HCT116 (cell line): Measurements from ENCODE around the gene MYEOV. TPM values are rescaled to one million over a fixed set of nuclear protein-coding genes. Genes with fewer than 3 reads are reported as not detected.

Source experiments
- ATAC-seq: fragments of 200-7000 bp; cut with Tn5 transposase; 2 replicates; pipeline ENCODE4 v1.9.1; 2020; ENCODE audit warnings: mild to moderate bottlenecking, moderate library complexity
- BruUV-seq: library from RNA; stranded (reverse); fragments of 400-500 nt; replicated peaks from 2 replicates; lab custom pipeline; 2021; lab: Mats Ljungman, UMichigan
- CTCF ChIA-PET: fragments of 300-600 bp; sonication (Branson Sonifier 250); formaldehyde crosslinking; loops from one replicate; lab custom pipeline; 2021; ENCODE audit warnings: antibody characterized with exemption; lab: Charles Lee
- POLR2A ChIA-PET: fragments of 300-600, 350-600 bp; sonication (Branson Sonifier 250); formaldehyde crosslinking; loops from one replicate; lab custom pipeline; 2021; ENCODE audit warnings: antibody characterized with exemption; lab: Charles Lee
- RAD21 ChIA-PET, 2 experiments: fragments of 300-600 bp; sonication (Branson Sonifier 250); formaldehyde crosslinking; loops; one replicate each; lab custom pipeline; 2023; ENCODE audit warnings: low total read pairs in 2 of 2; ENCODE audit not compliant: uncharacterized antibody in 2 of 2, unreplicated experiment in 2 of 2, low non-redundant PET in 1 of 2; lab: Charles Lee
- DNase-seq: peaks from one replicate; pipeline ENCODE4 v3.0.0-alpha.2; 2010; ENCODE audit warnings: low read depth, low spot score
- H2AFZ ChIP-seq: fragments of 200-600 bp; shearing (Covaris generic), sonication (generic); 2 replicates; pipeline ENCODE4 v1.6.1; 2017; ENCODE audit warnings: low read depth, mixed run types, mixed read lengths, antibody characterized with exemption, low read length; ENCODE audit not compliant: poor library complexity, severe bottlenecking
- H3K27ac ChIP-seq: 2 replicates; pipeline ENCODE4 v1.5.1; 2012; ENCODE audit warnings: low read depth, low read length
- H3K27me3 ChIP-seq: fragments of 200-600 bp; sonication (generic); 2 replicates; pipeline ENCODE4 v1.6.1; 2016; ENCODE audit warnings: mixed run types, low read length, mixed read lengths; ENCODE audit not compliant: insufficient read depth
- H3K36me3 ChIP-seq, 2 experiments: fragments of 200-500 bp in 1 of 2; fragments of 200-600 bp in 1 of 2; sonication (Bioruptor generic) in 1 of 2; sonication (generic) in 1 of 2; 2 replicates each; pipeline versions ENCODE4 v1.5.1 to v1.6.1; 2014 to 2016; ENCODE audit warnings: low read length in 2 of 2, inconsistent platforms in 1 of 2, mixed read lengths in 1 of 2, mixed run types in 1 of 2; ENCODE audit not compliant: insufficient read depth in 2 of 2, control insufficient read depth in 1 of 2
- H3K4me1 ChIP-seq, 2 experiments: fragments of 200-600 bp in 1 of 2; sonication (generic) in 1 of 2; 2 replicates each; pipeline versions ENCODE4 v1.5.1 to v1.6.1; 2012 to 2017; ENCODE audit warnings: low read length in 2 of 2, inconsistent platforms in 1 of 2, mild to moderate bottlenecking in 1 of 2, mixed read lengths in 1 of 2, mixed run types in 1 of 2, moderate library complexity in 1 of 2; ENCODE audit not compliant: insufficient read depth in 2 of 2, control insufficient read depth in 1 of 2
- H3K4me2 ChIP-seq: fragments of 200-600 bp; sonication (generic); 2 replicates; pipeline ENCODE4 v1.6.1; 2017; ENCODE audit warnings: mixed run types, low read length, mixed read lengths
- H3K4me3 ChIP-seq, 2 experiments: fragments of 200-600 bp in 1 of 2; sonication (generic) in 1 of 2; replicated peaks in 1 of 2; 2 replicates each; pipeline ENCODE4 v1.5.1; 2011 to 2016; ENCODE audit warnings: low read length in 2 of 2, control low read depth in 1 of 2, low read depth in 1 of 2, mild to moderate bottlenecking in 1 of 2, mixed read lengths in 1 of 2, mixed run types in 1 of 2
- H3K79me2 ChIP-seq: fragments of 200-600 bp; sonication (generic); 2 replicates; pipeline ENCODE4 v1.6.1; 2017; ENCODE audit warnings: mild to moderate bottlenecking, mixed run types, low read length, moderate library complexity, mixed read lengths; ENCODE audit not compliant: insufficient read depth
- H3K9ac ChIP-seq: fragments of 200-600 bp; sonication (generic); 2 replicates; pipeline ENCODE4 v1.6.1; 2016; ENCODE audit warnings: low read length, mixed read lengths
- H3K9me2 ChIP-seq: fragments of 200-600 bp; sonication (generic), shearing (Covaris generic); 2 replicates; pipeline ENCODE4 v1.6.1; 2017; ENCODE audit warnings: mixed run types, mild to moderate bottlenecking, moderate library complexity; ENCODE audit not compliant: insufficient read depth
- H3K9me3 ChIP-seq, 2 experiments: fragments of 200-500 bp in 1 of 2; fragments of 200-600 bp in 1 of 2; sonication (Bioruptor generic) in 1 of 2; sonication (generic) in 1 of 2; 2 replicates each; pipeline ENCODE4 v1.6.1; 2014 to 2017; ENCODE audit warnings: low read length in 2 of 2, mixed read lengths in 2 of 2, inconsistent platforms in 1 of 2, low read depth in 1 of 2, mild to moderate bottlenecking in 1 of 2, mixed run types in 1 of 2, moderate library complexity in 1 of 2; ENCODE audit not compliant: control insufficient read depth in 1 of 2, insufficient read depth in 1 of 2
- H4K20me1 ChIP-seq: fragments of 200-600 bp; sonication (generic), shearing (Covaris generic); 2 replicates; pipeline ENCODE4 v1.6.1; 2017; ENCODE audit warnings: mixed run types, mild to moderate bottlenecking, moderate library complexity; ENCODE audit not compliant: insufficient read depth
- EZH2phosphoT487 ChIP-seq: fragments of 200-600 bp; IDR thresholded peaks from 2 replicates; pipeline ENCODE4 v1.6.1; 2018; ENCODE audit warnings: antibody characterized with exemption, borderline replicate concordance
- POLR2AphosphoS5 ChIP-seq: IDR thresholded peaks from 2 replicates; pipeline ENCODE4 v1.6.1; 2011; ENCODE audit warnings: mild to moderate bottlenecking, low read depth, low read length, moderate library complexity
- ZFX ChIP-seq: fragments of 450-650 bp; IDR thresholded peaks from 2 replicates; pipeline ENCODE4 v1.6.1; 2017
- ZNF274 ChIP-seq: fragments of 200-500 bp; sonication (Bioruptor generic); IDR thresholded peaks from 2 replicates; pipeline ENCODE4 v1.6.1; 2014; ENCODE audit warnings: mild to moderate bottlenecking, low read depth, low read length, inconsistent platforms
- intact Hi-C: fragments of 100-400 bp; cut with micrococcal nuclease; formaldehyde crosslinking; loops from 2 replicates; pipeline ENCODE4 v1.10.0; 2022
- total RNA-seq: library from RNA; stranded (reverse); gene quantifications from one replicate; pipeline ENCODE4 v1.2.1, GENCODE V29; 2021; ENCODE audit not compliant: unreplicated experiment
- TF ChIP-seq, protein P1 (sequence below), 3 experiments: fragments of 200-600 bp in 1 of 3; sonication (generic) in 1 of 3; IDR thresholded peaks in 2 of 3; conservative IDR thresholded peaks in 1 of 3; 2 replicates each; pipeline ENCODE4 v1.5.1; 2012 to 2017; ENCODE audit warnings: low read depth in 2 of 3, low read length in 2 of 3, antibody characterized with exemption in 1 of 3, borderline replicate concordance in 1 of 3, control low read depth in 1 of 3, mild to moderate bottlenecking in 1 of 3, mixed read lengths in 1 of 3, mixed run types in 1 of 3, moderate library complexity in 1 of 3; ENCODE audit not compliant: insufficient read depth in 1 of 3

Gene MYEOV
- total RNA-seq, 1 experiment from 2014 or later, result 135 TPM

DNA sequence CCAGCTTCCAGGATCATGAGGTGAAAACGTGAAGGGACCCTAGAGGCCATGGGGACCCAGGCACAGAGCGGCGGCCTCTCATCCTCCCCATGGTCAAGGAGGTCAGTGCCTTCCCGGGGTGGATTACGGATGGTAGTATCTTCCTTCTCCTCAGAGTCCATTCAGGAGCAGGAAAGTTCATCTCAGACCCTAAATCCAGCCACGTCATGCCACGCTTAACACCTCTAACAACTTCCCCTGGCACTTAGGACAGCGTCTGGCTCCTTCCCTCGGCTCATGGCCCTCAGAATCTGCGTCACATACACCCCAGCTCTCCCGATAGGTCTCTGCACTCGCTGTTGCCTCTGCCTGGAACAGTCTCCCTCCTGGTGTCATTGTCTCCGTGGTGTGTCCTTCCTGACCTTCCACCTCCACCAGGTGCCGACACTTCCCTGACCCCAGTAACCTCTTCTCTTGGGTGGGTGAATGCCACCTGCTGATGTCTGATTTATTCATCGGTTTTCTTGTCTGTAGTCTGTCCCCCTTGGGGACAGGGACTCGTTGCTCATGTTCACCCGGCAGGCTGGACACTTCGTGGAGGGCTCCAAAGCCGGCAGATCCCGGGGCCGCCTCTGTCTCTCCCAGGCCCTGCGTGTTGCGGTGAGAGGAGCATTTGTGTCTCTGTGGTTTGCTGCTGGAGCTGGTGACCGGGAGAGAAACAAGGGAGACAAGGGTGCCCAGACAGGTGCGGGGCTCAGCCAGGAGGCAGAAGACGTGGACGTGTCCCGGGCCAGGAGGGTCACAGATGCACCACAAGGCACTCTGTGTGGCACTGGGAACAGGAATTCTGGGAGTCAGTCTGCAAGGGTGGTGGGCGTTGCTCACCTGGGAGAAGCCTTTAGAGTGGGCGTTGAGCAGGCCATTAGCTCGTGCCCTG is 1.4 kb downstream of the MYEOV start:
- TF ChIP-seq POLR2AphosphoS5 (peak; percentile 3; the same call in 1 of the 2 replicates), ZNF274 (no peak), EZH2phosphoT487 (no peak), ZFX (no peak)
- TF ChIP-seq, protein P1, sequence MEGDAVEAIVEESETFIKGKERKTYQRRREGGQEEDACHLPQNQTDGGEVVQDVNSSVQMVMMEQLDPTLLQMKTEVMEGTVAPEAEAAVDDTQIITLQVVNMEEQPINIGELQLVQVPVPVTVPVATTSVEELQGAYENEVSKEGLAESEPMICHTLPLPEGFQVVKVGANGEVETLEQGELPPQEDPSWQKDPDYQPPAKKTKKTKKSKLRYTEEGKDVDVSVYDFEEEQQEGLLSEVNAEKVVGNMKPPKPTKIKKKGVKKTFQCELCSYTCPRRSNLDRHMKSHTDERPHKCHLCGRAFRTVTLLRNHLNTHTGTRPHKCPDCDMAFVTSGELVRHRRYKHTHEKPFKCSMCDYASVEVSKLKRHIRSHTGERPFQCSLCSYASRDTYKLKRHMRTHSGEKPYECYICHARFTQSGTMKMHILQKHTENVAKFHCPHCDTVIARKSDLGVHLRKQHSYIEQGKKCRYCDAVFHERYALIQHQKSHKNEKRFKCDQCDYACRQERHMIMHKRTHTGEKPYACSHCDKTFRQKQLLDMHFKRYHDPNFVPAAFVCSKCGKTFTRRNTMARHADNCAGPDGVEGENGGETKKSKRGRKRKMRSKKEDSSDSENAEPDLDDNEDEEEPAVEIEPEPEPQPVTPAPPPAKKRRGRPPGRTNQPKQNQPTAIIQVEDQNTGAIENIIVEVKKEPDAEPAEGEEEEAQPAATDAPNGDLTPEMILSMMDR (IDR thresholded peaks at IDR 0.05 in 2 of 3, conservative IDR thresholded peaks at IDR 0.05 in 1 of 3; ENCODE audit: borderline replicate concordance in 1 of 3, insufficient read depth in 1 of 3, low read depth in 2 of 3, low read length in 2 of 3), result no peak
- peak overlapping the region; percentile 95 for H3K4me2 ChIP-seq
- ChIA-PET CTCF (no interaction called here), POLR2A (interaction anchor here (1.0 to 3.1 kb wide), 6 partner anchors 164 to 380 kb away, joined by 4 to 16 read pairs (median 8); partner anchors contain the start of gene LTO1), RAD21 (interaction anchor here (0.5 to 2.0 kb wide), 3 partner anchors 118 to 348 kb away, joined by 3 to 7 read pairs (median 5); no protein-coding TSS in a partner anchor)
- peaks cover 54 to 71% of the 10 kb centered on the region in 2 experiments for H3K4me1 ChIP-seq
- H3K36me3 ChIP-seq, result peaks cover 0 to 10% of the 10 kb centered on the region in 2 experiments; a peak in 1 of 4 replicates
- H3K9ac ChIP-seq, result peak overlapping the region; percentile 98
- H3K4me3 ChIP-seq, result peak overlapping the region; percentile 94 to 97
- H3K9me2 ChIP-seq, result no peaks in the 10 kb centered on the region
- no peak overlapping the region for H2AFZ ChIP-seq
- H3K79me2 ChIP-seq, result peaks cover 61% of the 10 kb centered on the region
- H3K27me3 ChIP-seq, result no peaks in the 10 kb centered on the region
- TSS peak; percentile 36 for BruUV-seq
- H3K9me3 ChIP-seq, result no peaks in the 10 kb centered on the region
- ATAC-seq (no peak), DNase-seq (no peak)
- intact Hi-C loops, result loop anchor here (5.0 to 10.0 kb wide), 2 partner anchors 147 to 379 kb away; partner anchors contain the start of gene LTO1
- H4K20me1 ChIP-seq, result no peaks in the 10 kb centered on the region
- peak overlapping the region; percentile 99 for H3K27ac ChIP-seq
